NCI-H2196 (cell line): ENCODE results near the gene FLRT1.
A peak's percentile ranks its signal among the peaks of the same experiment; 100 is the strongest.

ENCODE experiments used
- DNase-seq: peaks from one replicate; lab custom pipeline; 2025; ENCODE audit not compliant: unreplicated experiment; lab: John Stamatoyannopoulos, UW

FLRT1 gene

DNA sequence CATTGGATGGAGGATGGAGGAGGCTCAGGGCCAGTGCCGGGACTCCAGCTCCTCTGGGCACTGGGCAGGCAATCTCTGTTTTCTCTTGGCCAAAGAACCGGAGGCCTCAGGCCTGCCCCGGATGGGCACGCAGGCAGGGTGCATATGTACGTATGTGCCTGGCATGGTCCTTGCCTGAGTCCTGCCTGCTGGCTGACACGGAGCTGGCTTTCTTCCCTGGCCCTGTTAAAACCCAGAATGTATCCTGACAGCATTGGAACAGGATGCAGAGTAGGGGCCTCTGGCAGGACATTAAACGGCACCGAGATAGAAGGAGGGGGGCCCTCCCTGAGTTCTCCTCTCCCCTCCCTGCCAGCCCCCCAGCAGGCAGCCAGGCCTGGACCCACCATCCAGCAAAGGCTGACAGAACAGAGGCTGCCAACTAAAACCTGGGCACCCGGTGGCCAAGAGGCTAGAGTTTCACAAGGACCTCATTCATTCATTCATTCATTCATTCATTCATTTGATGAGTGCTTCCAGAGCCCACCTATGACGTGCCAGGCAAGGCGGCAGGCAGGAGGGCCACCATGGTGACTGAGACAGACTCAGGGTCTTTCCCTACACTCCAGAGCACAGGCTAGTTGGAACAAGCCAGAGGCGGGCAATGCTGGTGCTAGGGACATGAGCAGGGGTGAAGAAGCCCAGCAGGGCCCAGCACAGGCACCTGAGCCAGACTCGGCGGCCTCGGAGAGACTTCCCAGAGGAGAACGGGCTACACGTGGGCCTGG lies 28.8 kb downstream of the FLRT1 start:
- no peak for DNase-seq

- DNase-seq, result no peak
These were observed 29.4 kb downstream of the FLRT1 start for GRCh38 chr11:64065141-64065465.

GRCh38 chr11:64065712-64066111 lies 30.0 kb downstream of the FLRT1 start:
- DNase-seq, result no peak

DNA sequence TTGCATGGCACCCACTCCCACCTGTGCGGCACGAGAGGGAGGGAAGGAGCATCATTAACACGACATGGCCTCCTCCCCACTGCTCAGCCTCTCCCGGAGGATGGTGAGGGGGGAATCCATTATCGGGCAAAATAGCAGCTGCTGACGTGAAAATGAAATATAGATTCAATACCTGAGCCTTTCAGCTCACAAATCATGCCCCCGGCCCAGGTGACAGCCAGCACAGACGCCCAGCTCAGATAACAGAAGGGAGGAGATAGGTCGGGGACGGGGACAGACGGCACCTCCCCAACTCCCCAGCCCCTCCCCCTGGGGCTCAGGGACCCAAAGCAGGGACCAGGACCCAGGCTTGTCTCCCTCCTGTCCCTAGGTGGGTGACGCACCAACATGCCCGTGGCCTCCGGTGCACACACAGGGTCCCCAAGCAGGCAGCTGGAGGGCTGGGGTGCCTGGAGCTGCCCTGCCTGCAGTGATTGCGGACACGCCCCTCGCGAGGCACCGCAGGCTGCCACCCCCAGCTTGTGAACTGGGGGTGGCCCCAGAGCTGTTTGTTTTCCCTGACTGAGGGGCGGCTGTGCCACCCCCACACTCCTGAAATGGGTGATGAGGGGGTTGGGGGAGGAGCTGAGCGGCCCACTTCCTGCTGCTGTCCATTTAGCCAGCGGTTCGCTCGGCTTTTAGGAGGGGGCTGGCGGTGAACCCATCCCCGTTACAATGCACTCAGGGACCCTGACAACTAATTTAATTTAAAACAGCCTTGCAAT lies 31.7 kb downstream of the FLRT1 start:
- no peak for DNase-seq

DNA sequence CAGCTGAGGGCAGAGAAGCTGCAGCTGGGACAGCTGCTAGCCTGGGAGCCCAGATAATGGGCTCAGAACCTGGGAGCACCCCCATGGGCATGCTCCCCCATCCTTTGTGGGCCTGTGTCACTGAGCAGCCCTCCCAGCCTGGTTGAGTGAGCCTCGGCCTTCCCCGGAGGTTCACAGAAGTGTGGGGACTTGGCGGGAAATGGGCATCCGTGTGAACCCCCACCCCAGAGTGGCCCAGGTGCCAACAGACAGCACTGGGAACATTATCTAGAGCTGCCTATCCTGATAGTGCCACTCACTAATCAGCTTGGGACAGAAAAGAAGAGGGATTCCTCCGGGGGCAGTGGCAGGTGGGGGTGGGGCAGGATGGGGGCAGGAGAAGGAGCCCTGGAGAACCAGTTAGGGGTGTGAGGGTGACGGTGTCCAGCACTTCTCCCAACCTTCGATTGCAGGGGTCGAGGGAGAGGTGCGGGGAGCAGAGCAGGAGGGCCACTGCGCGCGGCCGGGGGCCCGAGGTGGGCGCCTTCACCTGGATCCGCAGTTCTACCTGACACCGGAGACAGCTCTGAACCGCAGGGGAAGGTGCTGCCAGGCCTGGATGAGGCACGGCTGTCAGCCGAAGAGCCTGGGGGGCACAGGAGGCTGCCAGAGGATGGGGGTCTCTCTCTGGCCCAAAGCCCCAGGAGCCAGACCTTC lies 33.1 kb downstream of the FLRT1 start:
- no peak for DNase-seq

GRCh38 chr11:64069401-64070313 lies 33.9 kb downstream of the FLRT1 start:
- DNase-seq, result no peak

DNA sequence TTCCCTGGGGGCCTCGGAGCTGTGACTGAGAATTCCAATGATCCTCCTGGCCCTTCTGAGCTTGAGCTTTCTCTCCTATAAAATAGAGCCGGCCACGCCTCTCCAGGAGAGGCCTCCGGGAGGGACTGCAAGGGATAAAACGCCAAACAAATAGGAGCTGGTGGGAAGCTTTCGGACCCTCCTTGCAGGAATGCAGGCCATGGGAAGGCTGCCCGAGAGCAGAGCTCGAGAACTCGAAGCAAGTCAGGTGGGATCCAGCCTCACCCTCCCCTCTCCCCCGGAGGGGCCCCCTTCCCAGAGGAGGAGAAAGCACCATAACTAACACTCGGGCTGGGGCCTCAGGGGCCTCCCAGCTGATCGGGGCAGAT lies 34.6 kb downstream of the FLRT1 start:
- DNase-seq, result no peak

DNA sequence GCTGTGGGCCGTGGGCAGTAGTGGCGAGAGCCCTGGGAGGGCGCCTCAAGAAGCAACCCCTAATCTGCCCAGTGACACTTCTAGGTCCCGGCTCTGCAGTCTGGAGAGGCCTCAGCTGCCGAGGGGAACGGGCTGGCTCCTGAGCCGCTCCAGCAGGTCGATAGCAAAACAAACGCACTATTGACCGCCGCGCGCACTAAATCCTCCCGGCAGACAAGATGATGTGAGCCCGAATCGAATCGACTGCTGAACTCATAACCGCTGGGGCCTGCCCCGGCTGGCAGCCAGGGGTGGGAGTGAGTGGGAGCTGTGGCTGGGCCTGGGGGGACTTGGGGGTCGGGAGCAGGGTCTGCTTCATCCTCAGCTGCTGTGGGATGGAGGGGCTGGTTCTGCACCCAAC lies 36.1 kb downstream of the FLRT1 start:
- no peak for DNase-seq

- DNase-seq, result no peak
These were observed 36.7 kb downstream of the FLRT1 start for GRCh38 chr11:64072403-64072802.

DNA sequence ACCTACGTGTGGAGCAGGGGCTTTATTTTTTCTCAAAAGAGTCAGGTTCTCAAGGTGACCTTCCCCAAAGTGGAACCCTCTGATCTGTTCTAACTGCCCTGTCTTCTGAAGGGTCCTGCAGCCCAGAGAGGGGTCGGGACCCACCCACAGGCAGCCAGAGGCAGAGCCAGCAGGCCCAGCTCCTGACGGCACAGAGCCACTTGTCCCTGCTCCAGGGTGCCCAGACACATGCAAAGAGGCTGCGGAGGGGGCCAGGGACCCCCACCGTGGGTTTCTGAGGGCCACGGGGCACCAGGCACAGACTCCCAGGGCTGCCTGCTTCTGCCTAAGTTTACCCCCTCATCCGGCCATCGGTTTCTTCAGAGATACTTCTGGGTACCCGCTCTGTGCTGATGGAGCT lies 37.1 kb downstream of the FLRT1 start:
- DNase-seq, result no peak

DNA sequence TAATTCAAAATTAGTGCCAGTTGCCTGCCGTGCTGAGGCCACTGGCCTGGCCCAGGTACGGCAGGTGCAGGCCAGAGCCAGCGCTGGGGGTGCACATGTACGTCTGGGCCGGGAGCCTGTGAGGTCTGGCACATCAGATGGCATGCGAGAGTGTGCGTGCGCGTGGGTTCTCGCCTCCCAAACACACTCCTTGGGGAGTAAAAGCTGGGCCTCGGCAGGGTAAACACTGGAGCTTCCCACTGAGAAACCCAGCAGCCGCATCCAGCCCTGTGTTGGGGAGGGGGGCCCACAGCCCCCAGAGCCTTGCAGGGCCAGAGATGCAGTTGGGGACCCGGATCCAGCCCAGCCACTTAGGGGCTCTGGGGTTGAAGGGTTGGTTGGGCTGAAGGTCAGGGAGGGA lies 37.8 kb downstream of the FLRT1 start:
- no peak for DNase-seq

GRCh38 chr11:64074239-64074638 lies 38.5 kb downstream of the FLRT1 start:
- no peak for DNase-seq

GRCh38 chr11:64076758-64077157 lies 41.0 kb downstream of the FLRT1 start:
- DNase-seq, result no peak

- DNase-seq, result no peak
These were observed 41.9 kb downstream of the FLRT1 start for GRCh38 chr11:64077607-64078006.

DNA sequence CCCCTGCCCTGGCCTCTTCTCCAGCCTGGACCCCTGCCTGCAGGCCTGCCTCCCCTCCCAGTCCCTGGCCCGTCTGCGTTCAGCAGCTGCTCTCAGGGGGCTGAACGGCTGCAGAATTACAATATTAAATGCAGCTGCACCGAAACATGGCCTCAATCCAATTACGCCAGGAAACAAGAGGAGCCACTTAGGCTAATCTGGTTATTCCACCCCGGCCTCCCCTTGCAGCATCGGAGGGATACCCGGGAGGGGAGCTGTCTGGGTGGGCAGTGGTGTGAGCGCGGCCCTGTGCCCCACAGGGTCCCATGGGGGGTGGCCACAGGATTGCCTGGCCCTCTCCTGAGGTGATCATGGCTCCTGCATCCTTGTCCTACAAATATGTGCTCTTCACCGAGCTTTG lies 42.6 kb downstream of the FLRT1 start:
- DNase-seq, result peak; percentile 21

DNA sequence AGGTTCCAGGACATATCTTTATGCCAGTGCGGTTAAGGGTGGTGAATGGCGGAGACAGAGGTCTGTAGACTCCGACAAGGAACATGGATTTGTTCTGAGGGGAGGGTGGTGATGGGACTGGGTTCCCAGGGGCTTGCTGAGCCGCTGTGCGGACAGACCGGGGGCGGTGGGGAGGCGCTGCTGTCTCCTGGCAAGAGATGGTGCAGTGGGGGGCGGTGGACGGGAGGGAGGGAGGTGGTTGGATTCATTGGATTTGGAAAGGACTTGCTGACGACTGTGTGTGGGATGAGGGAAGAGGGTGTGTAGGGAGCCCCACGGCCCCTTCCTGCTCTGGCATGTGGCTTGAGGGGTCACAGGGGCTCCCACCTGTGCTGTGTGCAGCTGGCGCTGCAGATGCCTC lies 43.2 kb downstream of the FLRT1 start:
- DNase-seq, result no peak

DNA sequence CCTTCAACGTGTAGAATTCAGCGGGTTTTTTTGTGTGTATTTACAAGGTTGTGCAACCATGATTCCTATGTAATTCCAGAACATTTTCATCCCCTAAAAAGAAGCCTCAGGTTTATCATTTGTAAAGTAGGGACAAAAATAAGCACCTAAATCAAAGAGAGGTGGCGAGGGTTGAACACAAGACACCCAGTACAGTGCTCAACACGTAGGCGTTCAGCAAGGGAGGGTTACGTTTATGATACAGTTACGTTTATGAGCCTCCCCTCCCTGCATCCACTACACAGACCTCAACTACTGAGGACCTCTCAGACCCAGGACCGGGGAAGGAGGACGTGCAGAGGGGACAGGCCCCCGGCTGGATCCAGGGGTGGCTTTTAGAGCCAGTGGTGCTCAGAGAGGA lies 44.7 kb downstream of the FLRT1 start:
- DNase-seq, result no peak

DNA sequence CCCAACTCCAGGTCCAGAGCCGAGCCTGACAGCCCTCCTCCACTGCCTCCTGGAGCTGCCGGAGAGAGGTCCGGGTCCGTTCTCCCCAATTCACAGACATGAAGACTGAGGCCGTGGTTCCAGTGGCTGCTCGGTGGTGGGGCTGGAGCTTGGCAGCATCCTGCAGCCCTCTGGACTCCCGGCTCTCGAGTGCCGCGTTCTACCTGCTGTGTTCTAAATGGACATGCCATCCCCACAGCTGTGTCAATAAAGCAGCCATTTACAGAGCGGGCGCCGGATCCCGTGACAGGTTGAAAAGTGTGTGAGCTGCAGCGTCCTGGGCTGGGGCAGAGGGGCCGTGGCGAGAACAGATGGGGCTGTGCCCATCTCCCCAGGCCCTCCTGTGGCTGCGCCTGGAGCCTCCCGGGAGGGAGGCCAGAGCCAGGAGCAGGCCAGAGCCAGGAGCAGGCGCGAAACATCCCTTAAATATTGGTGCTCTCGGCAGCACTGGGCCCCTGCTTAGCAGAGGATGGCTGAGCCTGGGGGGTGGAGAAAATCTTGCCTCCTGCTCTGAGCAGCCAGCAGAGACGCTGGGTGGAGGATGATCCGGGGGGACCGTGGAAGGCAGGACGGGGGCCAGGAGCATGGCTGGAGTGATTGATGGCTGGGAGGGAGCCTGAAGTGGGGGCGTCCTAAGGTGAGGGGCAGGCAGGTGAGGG lies 46.2 kb downstream of the FLRT1 start:
- peak; percentile 73 for DNase-seq

- DNase-seq, result no peak
These were observed 47.8 kb downstream of the FLRT1 start for GRCh38 chr11:64083398-64084080.
